Right ventricle myocardium superior (tissue), 1 donor: Measurements from ENCODE around the gene TRMT10A. TPM values are rescaled to one million over a fixed set of nuclear protein-coding genes. Genes with fewer than 3 reads are reported as not detected.
A peak's percentile ranks its signal among the peaks of the same experiment; 100 is the strongest.

Source experiments
- ATAC-seq: fragments of 200-7000 bp; cut with Tn5 transposase; one replicate; pipeline ENCODE4 v1.9.1; 2020; ENCODE audit warnings: mild to moderate bottlenecking; ENCODE audit not compliant: poor library complexity
- DNase-seq: peaks from one replicate; pipeline ENCODE4 v3.0.0-alpha.2; 2020
- intact Hi-C: fragments of 100-400 bp; cut with DNase I; formaldehyde crosslinking; loops from one replicate; pipeline ENCODE4 v1.11.2; 2022
- long read RNA-seq: library from polyadenylated mRNA; unstranded; transcript quantifications from one replicate; pipeline ENCODE4 v2.0.0, GENCODE V29; 2021
- total RNA-seq: library from RNA; stranded (reverse); fragmentation: NEBNext Ultra II Directional; extraction: Animal tissue kit (Norgen Biotek cat#: 25700); gene quantifications from one replicate; pipeline ENCODE4 v1.2.1, GENCODE V29; 2021
- donor health status: DM: no; HTN: yes; CAD: no; lungs with severe emphysema.

Gene TRMT10A
- total RNA-seq: 4.5 TPM
- long read RNA-seq, partial matches to known transcripts: 0 of 11 reads
- long read RNA-seq, other reads (novel, unspliced or antisense): 5 of 11 reads

- ATAC-seq (peak; percentile 99), DNase-seq (peak; percentile 99)
- intact Hi-C loops: loop anchor here (5.0 kb wide), 2 partner anchors 324 to 384 kb away; partner anchors contain the start of gene DNAJB14
Measured at GRCh38 chr4:99563310-99564186, at the start of gene TRMT10A. Gene TRMT10A, minus strand, starts transcription at chr4:99564039. Its CDS starts 4,701 bp downstream, at chr4:99559338.

GRCh38 chr4:99612704-99613103, 48.9 kb upstream of the TRMT10A start:
- ATAC-seq (no peak), DNase-seq (no peak)
- intact Hi-C loops: no loop called here

GRCh38 chr4:99612281-99612680, 48.4 kb upstream of the TRMT10A start:
- intact Hi-C loops: no loop called here
- peak; percentile 36 for ATAC-seq
- DNase-seq: no peak

- intact Hi-C loops: no loop called here
- ATAC-seq (no peak), DNase-seq (no peak)
Measured at GRCh38 chr4:99610605-99611175, 46.9 kb upstream of the TRMT10A start.

- no peak for ATAC-seq
- intact Hi-C loops: no loop called here
- DNase-seq: no peak
Measured at GRCh38 chr4:99608417-99608816, 44.6 kb upstream of the TRMT10A start.

GRCh38 chr4:99606716-99607115, 42.9 kb upstream of the TRMT10A start:
- no peak for DNase-seq
- intact Hi-C loops: no loop called here
- no peak for ATAC-seq

- ATAC-seq (no peak), DNase-seq (no peak)
- intact Hi-C loops: no loop called here
Measured at GRCh38 chr4:99594818-99595217, 31.0 kb upstream of the TRMT10A start.

GRCh38 chr4:99593781-99594641, 30.2 kb upstream of the TRMT10A start:
- intact Hi-C loops: no loop called here
- ATAC-seq (no peak), DNase-seq (no peak)

GRCh38 chr4:99591757-99592156, 27.9 kb upstream of the TRMT10A start:
- ATAC-seq (no peak), DNase-seq (no peak)
- intact Hi-C loops: no loop called here

- no peak for ATAC-seq
- no peak for DNase-seq
- intact Hi-C loops: no loop called here
Measured at GRCh38 chr4:99587803-99588202, 24.0 kb upstream of the TRMT10A start.

GRCh38 chr4:99587309-99587708, 23.5 kb upstream of the TRMT10A start:
- intact Hi-C loops: no loop called here
- ATAC-seq (no peak), DNase-seq (no peak)

- intact Hi-C loops: no loop called here
- DNase-seq: no peak
- no peak for ATAC-seq
Measured at GRCh38 chr4:99586797-99587196, 23.0 kb upstream of the TRMT10A start.

- intact Hi-C loops: no loop called here
- no peak for DNase-seq
- no peak for ATAC-seq
Measured at GRCh38 chr4:99586322-99586721, 22.5 kb upstream of the TRMT10A start.

GRCh38 chr4:99585516-99585915, 21.7 kb upstream of the TRMT10A start:
- DNase-seq (no peak), ATAC-seq (no peak)
- intact Hi-C loops: no loop called here

- intact Hi-C loops: no loop called here
- no peak for DNase-seq
- ATAC-seq: no peak
Measured at GRCh38 chr4:99578714-99579113, 14.9 kb upstream of the TRMT10A start.

GRCh38 chr4:99574530-99575324, 10.9 kb upstream of the TRMT10A start, which contains the start of gene MTTP:
Gene MTTP, plus strand, starts transcription at chr4:99574824. Its CDS starts 86 bp downstream, at chr4:99574910.
- no peak for DNase-seq
- no peak for ATAC-seq
- intact Hi-C loops: no loop called here

GRCh38 chr4:99573735-99574368, 10.0 kb upstream of the TRMT10A start:
- ATAC-seq (no peak), DNase-seq (no peak)
- intact Hi-C loops: no loop called here
